OCI-LY7 (cell line): Measurements from ENCODE around the gene MCHR1. TPM values are rescaled to one million over a fixed set of nuclear protein-coding genes. Genes with fewer than 3 reads are reported as not detected.

Experiments
- BruUV-seq: library from RNA; stranded (reverse); fragments of 400-500 nt; replicated peaks from 2 replicates; lab custom pipeline; 2021; lab: Mats Ljungman, UMichigan
- CTCF ChIA-PET: fragments of 300-600 bp; sonication (Branson Sonifier 250); formaldehyde crosslinking; loops from one replicate; lab custom pipeline; 2022; ENCODE audit warnings: antibody characterized with exemption; ENCODE audit not compliant: unreplicated experiment; lab: Charles Lee
- POLR2A ChIA-PET: fragments of 300-600 bp; sonication (Branson Sonifier 250); formaldehyde crosslinking; loops from one replicate; lab custom pipeline; 2022; ENCODE audit warnings: antibody characterized with exemption; lab: Charles Lee
- DNase-seq: peaks from one replicate; pipeline ENCODE4 v3.0.0-alpha.2; 2015; ENCODE audit warnings: low spot score
- H2AFZ ChIP-seq: fragments of 200-600 bp; sonication (generic), shearing (Covaris generic); 2 replicates; pipeline ENCODE4 v1.6.1; 2014; ENCODE audit warnings: mild to moderate bottlenecking, antibody characterized with exemption, low read length, moderate library complexity
- H3K27ac ChIP-seq: fragments of 200-600 bp; sonication (generic); 2 replicates; pipeline ENCODE4 v1.5.1; 2014; ENCODE audit warnings: mixed run types, low read depth, mild to moderate bottlenecking, moderate library complexity, low read length, inconsistent platforms; ENCODE audit not compliant: poor library complexity, severe bottlenecking
- H3K36me3 ChIP-seq: fragments of 200-600 bp; sonication (generic); 2 replicates; pipeline ENCODE4 v1.6.1; 2014; ENCODE audit warnings: mild to moderate bottlenecking, antibody characterized with exemption, low read length, moderate library complexity, mixed read lengths; ENCODE audit not compliant: insufficient read depth
- H3K4me1 ChIP-seq: fragments of 200-600 bp; sonication (generic); 2 replicates; pipeline ENCODE4 v1.5.1; 2014; ENCODE audit warnings: mild to moderate bottlenecking, low read length; ENCODE audit not compliant: insufficient read depth, poor library complexity, severe bottlenecking
- H3K4me2 ChIP-seq: fragments of 200-600 bp; sonication (generic); 2 replicates; pipeline ENCODE4 v1.6.1; 2014; ENCODE audit warnings: mild to moderate bottlenecking, low read length
- H3K4me3 ChIP-seq: fragments of 200-600 bp; sonication (generic); 2 replicates; pipeline ENCODE4 v1.5.1; 2014; ENCODE audit warnings: mild to moderate bottlenecking, low read depth, low read length; ENCODE audit not compliant: poor library complexity, severe bottlenecking
- H3K79me2 ChIP-seq: fragments of 200-600 bp; sonication (generic); 2 replicates; pipeline ENCODE4 v1.6.1; 2016; ENCODE audit warnings: low read depth, mild to moderate bottlenecking, low read length, moderate library complexity, mixed read lengths; ENCODE audit not compliant: insufficient read depth
- H3K9me2 ChIP-seq: fragments of 200-600 bp; sonication (generic); 2 replicates; pipeline ENCODE4 v1.6.1; 2016; ENCODE audit warnings: mild to moderate bottlenecking, low read length, mixed read lengths; ENCODE audit not compliant: insufficient read depth
- H3K9me3 ChIP-seq: fragments of 200-600 bp; sonication (generic); 2 replicates; pipeline ENCODE4 v1.6.1; 2014; ENCODE audit warnings: mild to moderate bottlenecking, mixed run types, low read length, mixed read lengths
- H4K20me1 ChIP-seq: fragments of 200-600 bp; sonication (generic); 2 replicates; pipeline ENCODE4 v1.6.1; 2014; ENCODE audit warnings: mild to moderate bottlenecking, antibody characterized with exemption, low read length, moderate library complexity, mixed read lengths; ENCODE audit not compliant: insufficient read depth
- EZH2phosphoT487 ChIP-seq: fragments of 200-600 bp; sonication (generic); IDR thresholded peaks from 2 replicates; pipeline ENCODE4 v1.6.1; 2018; ENCODE audit warnings: low read depth, borderline replicate concordance, mild to moderate bottlenecking, mixed run types, antibody characterized with exemption, low read length, moderate library complexity, mixed read lengths
- intact Hi-C: fragments of 100-400 bp; cut with micrococcal nuclease; formaldehyde crosslinking; loops from one replicate; pipeline ENCODE4 v1.10.0; 2022; ENCODE audit not compliant: unreplicated experiment
- total RNA-seq, 2 experiments: library from RNA; depleted of rRNA in 1 of 2; stranded (reverse); fragments of >200 nt in 1 of 2; shearing (Covaris generic) in 1 of 2; gene quantifications; 2 replicates each; pipeline ENCODE4 v1.2.3, GENCODE V29; 2014 to 2022
- TF ChIP-seq, protein P1 (sequence below): fragments of 200-600 bp; sonication (generic); conservative IDR thresholded peaks from 2 replicates; pipeline ENCODE4 v1.5.1; 2014; ENCODE audit warnings: mild to moderate bottlenecking, antibody characterized with exemption, low read length, moderate library complexity, mixed read lengths

Gene MCHR1
- total RNA-seq, 2 experiments from 2014 or later: not detected

DNA sequence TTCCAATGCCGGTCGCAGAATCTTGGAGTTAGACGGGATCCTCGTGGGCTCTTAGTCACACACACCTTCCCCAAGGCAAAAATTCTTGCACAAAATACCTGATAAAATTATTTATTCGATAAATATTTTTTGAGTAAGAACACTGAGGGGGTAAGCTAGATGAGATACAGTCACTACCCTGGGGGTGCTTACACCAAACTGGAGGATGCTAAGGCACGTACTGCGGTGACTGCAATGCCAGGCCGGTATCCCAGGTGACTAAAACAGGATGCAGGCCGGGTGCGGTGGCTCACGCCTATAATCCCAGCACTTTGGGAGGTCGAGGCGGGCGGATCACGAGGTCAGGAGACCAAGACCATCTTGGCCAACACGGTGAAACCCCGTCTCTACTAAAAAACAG, 41.0 kb upstream of the MCHR1 start:
- no peak for DNase-seq

DNA sequence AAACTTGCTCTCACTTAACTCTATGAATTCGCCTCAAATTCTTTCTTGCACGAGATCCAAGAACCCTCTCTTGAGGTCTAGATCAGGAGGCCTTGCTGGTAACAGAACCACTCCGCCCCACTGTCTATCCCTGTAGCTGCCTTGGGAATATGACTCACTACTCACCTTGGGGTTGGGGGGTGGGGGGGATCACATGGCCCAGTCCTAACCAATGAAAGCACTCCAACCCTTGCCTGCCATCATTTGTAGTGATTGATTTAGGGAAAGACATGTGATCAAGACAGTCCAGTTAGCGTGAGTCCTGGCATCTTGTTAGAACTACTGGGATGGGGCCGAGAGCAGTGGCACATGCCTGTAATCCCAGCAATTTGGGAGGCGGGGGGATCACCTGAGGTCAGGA, 38.0 kb upstream of the MCHR1 start:
- no peak overlapping the region for H2AFZ ChIP-seq
- H3K4me1 ChIP-seq: peaks cover 19% of the 10 kb centered on the region
- H3K79me2 ChIP-seq: no peaks in the 10 kb centered on the region
- no peak overlapping the region for H3K27ac ChIP-seq
- no TSS peak for BruUV-seq
- ChIA-PET POLR2A (interaction anchor here (0.8 kb wide), 1 partner anchor 107 kb away, joined by 3 read pairs; no protein-coding TSS in a partner anchor), CTCF (no interaction called here)
- no peaks in the 10 kb centered on the region for H3K36me3 ChIP-seq
- no peak for TF ChIP-seq EZH2phosphoT487
- TF ChIP-seq, protein P1, sequence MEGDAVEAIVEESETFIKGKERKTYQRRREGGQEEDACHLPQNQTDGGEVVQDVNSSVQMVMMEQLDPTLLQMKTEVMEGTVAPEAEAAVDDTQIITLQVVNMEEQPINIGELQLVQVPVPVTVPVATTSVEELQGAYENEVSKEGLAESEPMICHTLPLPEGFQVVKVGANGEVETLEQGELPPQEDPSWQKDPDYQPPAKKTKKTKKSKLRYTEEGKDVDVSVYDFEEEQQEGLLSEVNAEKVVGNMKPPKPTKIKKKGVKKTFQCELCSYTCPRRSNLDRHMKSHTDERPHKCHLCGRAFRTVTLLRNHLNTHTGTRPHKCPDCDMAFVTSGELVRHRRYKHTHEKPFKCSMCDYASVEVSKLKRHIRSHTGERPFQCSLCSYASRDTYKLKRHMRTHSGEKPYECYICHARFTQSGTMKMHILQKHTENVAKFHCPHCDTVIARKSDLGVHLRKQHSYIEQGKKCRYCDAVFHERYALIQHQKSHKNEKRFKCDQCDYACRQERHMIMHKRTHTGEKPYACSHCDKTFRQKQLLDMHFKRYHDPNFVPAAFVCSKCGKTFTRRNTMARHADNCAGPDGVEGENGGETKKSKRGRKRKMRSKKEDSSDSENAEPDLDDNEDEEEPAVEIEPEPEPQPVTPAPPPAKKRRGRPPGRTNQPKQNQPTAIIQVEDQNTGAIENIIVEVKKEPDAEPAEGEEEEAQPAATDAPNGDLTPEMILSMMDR: no peak
- no peaks in the 10 kb centered on the region for H4K20me1 ChIP-seq
- no peak for DNase-seq
- no peaks in the 10 kb centered on the region for H3K9me3 ChIP-seq
- H3K4me3 ChIP-seq: no peak overlapping the region
- intact Hi-C loops: loop anchor here (10.0 kb wide), 1 partner anchor 266 kb away; the partner anchor contains the start of gene SGSM3
- H3K4me2 ChIP-seq: no peak overlapping the region
- H3K9me2 ChIP-seq: no peaks in the 10 kb centered on the region

More for the DNA sequence above, 41.0 kb upstream of the MCHR1 start:
- 0 out of 2 replicates have a peak, but pooled peaks cover 5% of the 10 kb centered on the region for H4K20me1 ChIP-seq
- H3K4me3 ChIP-seq: peak overlapping the region; percentile 83
- ChIA-PET CTCF (no interaction called here), POLR2A (no interaction called here)
- no TSS peak for BruUV-seq
- H3K4me1 ChIP-seq: peaks cover 17% of the 10 kb centered on the region
- intact Hi-C loops: loop anchor here (5.0 kb wide), 1 partner anchor 46 kb away; no protein-coding TSS in a partner anchor
- TF ChIP-seq EZH2phosphoT487: no peak
- TF ChIP-seq, protein P1: no peak
- H3K9me2 ChIP-seq: no peaks in the 10 kb centered on the region
- no peaks in the 10 kb centered on the region for H3K36me3 ChIP-seq
- no peaks in the 10 kb centered on the region for H3K9me3 ChIP-seq
- peak overlapping the region; percentile 88 for H3K4me2 ChIP-seq
- peaks cover 27% of the 10 kb centered on the region for H3K79me2 ChIP-seq
- H3K27ac ChIP-seq: no peak overlapping the region
- peak overlapping the region; percentile 96 for H2AFZ ChIP-seq

DNA sequence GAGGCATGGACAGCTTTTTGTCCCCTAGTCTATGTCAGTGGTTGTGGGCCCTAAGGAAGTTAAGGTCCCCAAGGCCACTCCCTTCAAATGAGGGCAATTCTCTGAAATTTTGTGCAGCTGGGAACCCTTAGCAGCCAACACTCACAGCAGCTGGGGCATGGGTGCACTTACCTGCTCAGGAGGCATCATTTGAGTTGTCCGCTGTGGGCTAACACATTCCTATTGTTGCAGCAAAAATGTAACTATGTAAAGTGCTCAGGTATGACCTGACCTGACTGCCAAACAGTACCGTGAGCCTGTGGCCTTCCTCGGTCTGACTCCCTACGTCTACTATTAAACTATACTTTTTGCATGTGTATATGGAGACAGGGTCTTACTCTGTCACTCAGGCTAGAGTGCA, 37.0 kb upstream of the MCHR1 start:
- no peaks in the 10 kb centered on the region for H3K36me3 ChIP-seq
- ChIA-PET CTCF (no interaction called here), POLR2A (interaction anchor here (0.8 kb wide), 1 partner anchor 108 kb away, joined by 3 read pairs; no protein-coding TSS in a partner anchor)
- no peak overlapping the region for H3K4me2 ChIP-seq
- intact Hi-C loops: loop anchor here (10.0 kb wide), 1 partner anchor 268 kb away; the partner anchor contains the start of gene SGSM3
- H3K4me1 ChIP-seq: peaks cover 29% of the 10 kb centered on the region
- no peaks in the 10 kb centered on the region for H3K79me2 ChIP-seq
- no peaks in the 10 kb centered on the region for H3K9me2 ChIP-seq
- TF ChIP-seq, protein P1: no peak
- no peak for TF ChIP-seq EZH2phosphoT487
- H3K4me3 ChIP-seq: no peak overlapping the region
- no peak overlapping the region for H2AFZ ChIP-seq
- H4K20me1 ChIP-seq: no peaks in the 10 kb centered on the region
- no TSS peak for BruUV-seq
- no peak overlapping the region for H3K27ac ChIP-seq
- H3K9me3 ChIP-seq: no peaks in the 10 kb centered on the region
- DNase-seq: no peak
